Activated naive CD4-positive, alpha-beta T cell (primary cell): ENCODE measurements around the gene DHCR7.

ENCODE experiments used
- DNase-seq, 4 experiments: peaks; one replicate each; lab custom pipeline; 2025; lab: John Stamatoyannopoulos, UW

Gene DHCR7

DNA sequence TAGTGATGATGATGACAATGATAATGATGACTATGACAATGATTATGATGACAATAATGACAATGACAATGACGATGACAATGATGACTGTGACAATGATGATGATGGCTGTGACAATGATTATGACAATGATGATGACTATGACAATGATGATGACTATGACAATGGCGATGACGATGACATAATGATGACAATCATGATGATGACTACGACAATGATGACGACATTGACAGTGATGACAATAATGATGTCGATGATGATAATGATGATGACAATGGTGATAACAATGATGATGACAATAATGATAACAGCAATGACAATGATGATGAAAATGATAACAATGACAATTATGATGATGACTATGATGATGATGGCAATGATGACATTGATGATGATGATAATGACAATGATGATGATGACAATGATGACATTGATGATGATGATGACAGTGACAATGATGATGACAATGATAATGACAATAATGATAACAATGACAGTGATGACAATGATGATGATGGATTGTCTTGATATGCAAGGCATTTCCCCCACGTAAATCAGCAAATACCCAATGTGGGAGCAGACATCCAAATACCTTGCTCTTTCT, 37.7 kb downstream of the DHCR7 start:
- DNase-seq = no peak

- no peak for DNase-seq
These were observed 39.4 kb downstream of the DHCR7 start for GRCh38 chr11:71408826-71409225.

GRCh38 chr11:71407356-71407755, 40.8 kb downstream of the DHCR7 start:
- no peak for DNase-seq

- no peak for DNase-seq
These were observed 41.5 kb downstream of the DHCR7 start for GRCh38 chr11:71406681-71407080.

DNA sequence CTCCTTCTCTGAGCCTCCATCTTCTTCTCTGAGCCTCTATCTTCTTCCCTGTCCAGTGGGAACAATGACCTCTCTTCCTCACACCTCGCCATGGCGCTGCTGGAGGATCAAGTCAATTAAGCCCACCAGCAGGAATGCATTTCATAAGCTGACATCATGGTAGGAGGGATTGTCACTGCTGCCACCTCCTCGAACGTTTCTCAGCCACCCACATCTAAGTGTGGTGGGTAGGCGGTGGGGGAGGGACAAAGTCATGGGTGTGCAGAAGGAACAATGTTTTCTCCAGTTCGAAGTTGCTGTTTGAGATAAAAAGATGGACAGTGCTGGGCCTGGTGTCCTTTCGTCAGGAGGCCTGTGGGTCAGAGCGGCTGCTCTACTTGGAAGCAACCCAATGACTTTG, 44.0 kb downstream of the DHCR7 start:
- no peak for DNase-seq

- no peak for DNase-seq
These were observed 45.3 kb downstream of the DHCR7 start for GRCh38 chr11:71402878-71403277.

DNA sequence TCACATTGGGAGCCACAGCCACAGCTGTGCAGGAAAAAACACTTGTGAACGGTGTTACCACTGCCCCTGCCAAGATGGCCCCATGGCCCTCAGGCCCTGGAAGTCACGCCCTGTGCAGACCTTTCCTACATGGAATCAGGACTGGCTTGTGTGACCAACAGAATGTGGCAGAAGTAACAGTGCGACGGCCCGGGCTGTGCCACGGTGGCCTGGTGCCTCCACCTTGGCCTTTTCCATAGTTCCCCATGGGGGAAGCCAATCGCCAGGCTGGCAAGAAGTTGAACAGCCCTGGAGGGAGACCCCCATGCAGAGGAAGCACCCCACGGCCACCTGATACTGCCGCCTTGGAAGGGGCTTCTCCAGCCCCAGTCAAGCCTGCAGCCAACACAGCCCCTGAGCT, 48.0 kb downstream of the DHCR7 start:
- no peak for DNase-seq

- DNase-seq = no peak
These were observed 48.9 kb downstream of the DHCR7 start for GRCh38 chr11:71399341-71399740.

DNA sequence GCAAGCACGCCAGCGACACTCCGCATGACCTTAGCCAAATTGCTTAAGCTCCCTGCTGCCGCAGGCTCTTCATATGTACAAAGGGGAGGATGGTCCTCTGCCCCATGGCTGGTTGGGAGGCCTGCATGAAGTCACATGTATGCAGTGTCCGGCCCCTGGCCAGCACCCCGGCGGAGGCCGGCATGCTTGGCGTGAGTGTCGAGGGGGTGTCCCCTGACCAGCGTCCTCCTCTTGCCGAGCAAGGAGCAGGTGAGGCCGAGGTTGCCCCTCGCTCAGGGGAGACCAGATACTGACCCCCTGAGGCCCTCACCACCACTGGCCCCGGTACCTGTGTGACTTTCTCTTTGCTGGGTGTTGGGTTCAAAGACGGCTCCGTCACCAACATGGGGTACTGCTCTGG, 50.2 kb downstream of the DHCR7 start:
- no peak for DNase-seq

DNA sequence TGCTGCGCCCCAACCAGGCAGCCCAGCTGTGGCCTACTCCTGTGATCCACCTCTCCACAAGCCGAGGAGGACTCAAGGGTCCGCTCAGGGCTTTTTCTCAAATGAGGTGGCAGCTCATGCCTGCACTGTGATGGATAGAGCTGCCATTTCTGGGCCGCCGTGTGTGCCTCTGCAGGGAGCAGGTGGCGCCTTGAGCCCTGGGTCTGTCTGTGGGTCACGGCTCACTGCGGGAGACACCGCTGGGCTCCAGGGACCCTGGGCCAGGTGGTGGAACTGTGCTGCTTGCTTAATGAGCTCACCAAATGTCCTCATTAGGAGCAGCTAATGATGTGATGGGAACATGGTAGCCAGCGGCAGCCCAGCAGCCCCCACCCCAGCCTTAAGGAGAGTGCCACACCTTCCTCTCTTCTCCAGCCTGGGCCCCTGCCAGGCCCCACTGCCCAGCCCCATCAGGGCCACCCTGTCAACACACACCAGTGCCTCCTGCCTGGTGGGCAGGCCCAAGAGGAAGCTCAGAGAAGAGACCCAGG, 50.8 kb downstream of the DHCR7 start:
- DNase-seq = no peak

DNA sequence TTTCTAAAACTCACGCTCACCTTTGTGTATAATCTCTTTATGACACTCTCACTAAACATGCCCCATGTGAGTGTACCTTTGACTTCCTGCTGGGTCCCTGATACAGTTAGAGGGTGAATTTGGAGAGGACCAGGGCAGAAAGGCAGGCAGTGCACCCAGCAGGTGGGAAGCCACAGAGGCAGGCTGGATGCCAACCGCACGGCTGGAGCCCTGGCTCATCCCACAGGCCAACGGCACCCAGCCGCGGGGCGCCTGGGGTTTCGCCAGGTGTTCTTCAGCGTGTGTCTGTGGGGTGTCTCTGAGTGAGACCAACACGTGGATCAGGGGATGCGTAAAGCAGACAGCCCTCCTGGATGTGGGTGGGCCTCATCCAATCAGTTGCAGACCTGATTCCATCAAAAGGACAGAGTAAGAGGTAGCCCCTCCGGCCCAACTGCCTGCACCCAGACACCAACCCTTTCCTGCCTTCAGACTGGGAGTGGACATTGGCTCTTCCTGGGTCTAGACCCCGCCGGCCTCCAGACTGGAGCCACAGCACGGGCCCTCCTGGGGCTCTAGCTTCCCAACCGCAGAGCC, 51.6 kb downstream of the DHCR7 start:
- DNase-seq = no peak

GRCh38 chr11:71395774-71396173, 52.4 kb downstream of the DHCR7 start:
- no peak for DNase-seq

DNA sequence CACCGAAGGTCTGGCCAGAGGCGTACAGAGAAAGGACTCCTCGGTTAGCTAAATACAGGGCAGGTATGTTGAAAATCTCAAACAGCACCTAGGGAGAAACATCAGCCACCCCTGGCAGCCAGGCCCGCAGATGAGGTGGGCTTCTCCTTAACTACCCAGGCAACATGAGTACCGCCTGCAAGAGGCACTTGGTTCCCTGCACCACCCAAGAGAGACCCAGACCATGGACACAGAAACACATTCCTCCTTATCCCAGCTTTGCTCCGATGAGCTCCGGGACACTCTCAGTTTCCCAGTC, 53.0 kb downstream of the DHCR7 start:
- no peak for DNase-seq

DNA sequence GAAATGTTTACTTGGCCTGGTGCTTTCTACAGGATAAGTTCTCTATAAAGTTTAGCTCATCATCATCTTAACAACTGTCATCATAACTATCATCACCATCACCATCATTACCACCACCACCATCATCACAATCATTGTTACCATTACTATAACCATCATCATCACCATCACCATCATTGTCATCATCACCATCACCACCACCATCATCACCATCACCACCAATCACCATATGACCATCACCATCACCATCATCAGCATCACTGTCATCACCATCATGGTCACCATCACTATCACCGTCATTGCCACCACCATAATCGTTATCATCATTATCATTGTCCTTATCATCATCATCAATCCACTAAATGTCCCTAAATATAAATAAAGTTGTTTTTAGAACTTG, 54.9 kb downstream of the DHCR7 start:
- no peak for DNase-seq

DNA sequence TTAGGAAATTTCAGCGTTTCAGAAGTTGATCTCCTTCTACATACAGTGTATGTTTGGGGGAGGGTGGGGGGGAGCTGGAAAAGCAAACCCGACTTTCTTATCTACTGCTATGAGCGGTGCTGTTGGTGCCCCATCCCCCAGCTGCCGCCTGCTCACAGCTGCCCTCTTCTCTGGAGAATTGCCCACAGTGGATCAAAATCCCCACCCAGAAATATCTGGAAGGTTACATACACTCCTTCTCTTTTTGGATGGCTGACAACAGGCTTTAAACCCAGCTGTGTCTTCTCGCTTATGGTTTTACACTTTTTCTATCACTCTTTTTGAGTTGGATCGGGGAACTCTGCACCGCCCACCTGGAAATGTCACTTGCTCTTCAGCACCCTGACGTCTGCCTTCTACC, 56.4 kb downstream of the DHCR7 start:
- no peak for DNase-seq

GRCh38 chr11:71391352-71391751, 56.8 kb downstream of the DHCR7 start:
- DNase-seq = no peak

GRCh38 chr11:71388637-71389235, 59.5 kb downstream of the DHCR7 start:
- no peak for DNase-seq

GRCh38 chr11:71387784-71388636, 60.2 kb downstream of the DHCR7 start:
- no peak for DNase-seq

DNA sequence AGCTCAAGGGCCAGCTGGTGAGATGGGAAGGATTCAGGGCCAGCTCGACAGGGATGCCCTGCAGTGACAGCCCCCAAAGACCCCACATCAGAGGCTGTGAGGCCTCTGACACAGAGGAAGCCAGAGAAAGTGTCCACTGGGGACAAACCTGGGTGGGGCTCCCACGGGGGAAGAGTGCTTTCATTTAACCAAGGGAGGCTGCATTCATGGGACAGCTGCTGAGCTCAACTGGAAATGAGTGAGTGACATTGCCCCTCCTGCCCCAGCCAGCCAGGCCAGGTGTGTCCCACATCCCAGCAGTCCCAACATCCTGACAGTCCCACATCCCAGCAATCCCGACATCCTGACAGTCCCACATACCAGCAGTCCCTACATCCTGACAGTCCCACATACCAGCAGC, 61.0 kb downstream of the DHCR7 start:
- no peak for DNase-seq

DNA sequence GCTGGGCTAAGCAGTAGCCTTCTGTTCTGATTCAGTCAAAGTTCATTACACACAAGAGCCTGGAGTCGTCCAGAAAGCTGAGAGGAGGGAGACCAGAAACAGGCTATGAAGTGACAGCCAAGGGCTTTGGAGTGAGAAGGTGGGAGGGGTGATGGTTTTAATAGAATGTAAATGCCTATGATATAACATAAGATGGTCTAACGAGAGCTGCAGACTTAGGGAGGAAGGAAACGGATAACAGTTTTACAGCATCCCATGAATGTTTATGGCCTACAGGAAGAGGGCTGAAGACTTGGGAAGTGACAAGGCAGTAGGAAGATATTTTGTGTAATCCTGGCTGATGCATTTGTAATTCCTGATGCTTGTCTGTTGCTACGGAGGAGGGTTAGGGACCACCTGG, 62.0 kb downstream of the DHCR7 start:
- no peak for DNase-seq

DNA sequence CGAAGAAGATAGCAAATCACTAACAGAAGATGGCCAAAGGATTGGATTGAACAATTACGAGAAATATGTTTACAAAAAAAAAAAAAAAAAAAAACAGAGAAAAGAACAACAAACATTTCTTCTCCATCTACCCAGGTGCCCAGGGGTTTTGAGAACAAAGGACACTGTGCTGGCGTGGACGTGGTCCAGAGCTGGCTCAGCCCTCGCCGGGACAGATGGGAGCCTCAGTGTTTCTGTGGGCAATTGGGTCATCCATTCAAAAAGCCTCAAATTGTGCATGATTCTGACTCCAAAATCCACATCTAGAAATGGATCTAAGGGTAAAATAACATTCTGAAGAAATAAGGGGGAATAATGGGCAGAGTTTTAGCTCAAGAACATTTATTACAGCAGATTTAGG, 63.1 kb downstream of the DHCR7 start:
- no peak for DNase-seq

DNA sequence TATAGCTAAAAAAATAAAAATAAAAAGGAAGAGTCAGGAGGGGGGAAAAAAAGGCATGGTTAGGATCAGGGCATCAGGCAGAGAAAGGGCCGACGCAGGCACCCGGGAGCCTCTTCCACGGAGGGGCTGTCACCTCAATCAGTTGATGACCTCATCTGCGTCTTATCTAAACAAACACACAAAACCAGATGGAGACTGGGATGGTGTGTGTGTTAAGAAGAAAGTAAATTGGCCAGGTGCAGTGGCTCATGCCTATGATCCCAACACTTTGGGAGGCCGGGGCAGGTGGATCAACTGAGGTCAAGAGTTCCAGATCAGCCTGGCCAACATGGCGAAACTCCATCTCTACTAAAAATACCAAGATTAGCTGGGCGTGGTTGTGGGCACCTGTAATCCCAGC, 63.6 kb downstream of the DHCR7 start:
- DNase-seq = no peak
